ENCODE results near the gene SAE1. TPM values are rescaled to one million over a fixed set of nuclear protein-coding genes. Genes with fewer than 3 reads are reported as not detected.

SAE1 gene
- total RNA-seq, 1 experiment from 2014 or later: 314 TPM

GRCh38 chr19:47129579-47129978, 1.1 kb upstream of the SAE1 start:
- H3K4me1 ChIP-seq (ENCODE audit: insufficient read depth, low read length, poor library complexity, severe bottlenecking): peaks cover 16% of the 10 kb centered on the region
- H3K27me3 ChIP-seq (replicated peaks; ENCODE audit: insufficient read depth, low read depth, low read length, poor library complexity): no peaks in the 10 kb centered on the region
- DNase-seq (ENCODE audit: low spot score): no peak
- H3K4me3 ChIP-seq (ENCODE audit: low read depth, low read length, poor library complexity, severe bottlenecking): no peak overlapping the region
- CTCF ChIA-PET: no interaction called here
- H3K9me3 ChIP-seq (ENCODE audit: low read depth, low read length, poor library complexity, severe bottlenecking): no peaks in the 10 kb centered on the region
- H3K27ac ChIP-seq (ENCODE audit: low read depth, low read length, poor library complexity, severe bottlenecking): no peak overlapping the region
- POLR2A ChIA-PET (ENCODE audit: low non-redundant PET): no interaction called here
- intact Hi-C loops (cut with micrococcal nuclease; ENCODE audit: unreplicated experiment): no loop called here
- peaks cover 14% of the 10 kb centered on the region for H3K36me3 ChIP-seq (ENCODE audit: insufficient read depth, low read length, poor library complexity, severe bottlenecking)
- TF ChIP-seq EZH2 (IDR thresholded peaks at IDR 0.05; ENCODE audit: borderline replicate concordance, low read depth, low read length, poor library complexity, severe bottlenecking): no peak
- no peak for TF ChIP-seq CTCF (conservative IDR thresholded peaks at IDR 0.05; ENCODE audit: low read depth, low read length)
- no TSS peak for BruUV-seq (replicated peaks)

- ChIA-PET POLR2A (ENCODE audit: low non-redundant PET) (interaction anchor here (0.8 kb wide), 1 partner anchor 613 kb away, joined by 3 read pairs; no protein-coding TSS in a partner anchor), CTCF (no interaction called here)
- H3K27ac ChIP-seq (ENCODE audit: low read depth, low read length, poor library complexity, severe bottlenecking): no peak overlapping the region
- DNase-seq (ENCODE audit: low spot score): no peak
- H3K4me1 ChIP-seq (ENCODE audit: insufficient read depth, low read length, poor library complexity, severe bottlenecking): peaks cover 19% of the 10 kb centered on the region
- BruUV-seq (replicated peaks): no TSS peak
- H3K9me3 ChIP-seq (ENCODE audit: low read depth, low read length, poor library complexity, severe bottlenecking): no peaks in the 10 kb centered on the region
- intact Hi-C loops (cut with micrococcal nuclease; ENCODE audit: unreplicated experiment): loop anchor here (5.0 kb wide), 1 partner anchor 343 kb away; the partner anchor contains the start of gene SLC1A5
- no peak overlapping the region for H3K4me3 ChIP-seq (ENCODE audit: low read depth, low read length, poor library complexity, severe bottlenecking)
- no peaks in the 10 kb centered on the region for H3K27me3 ChIP-seq (replicated peaks; ENCODE audit: insufficient read depth, low read depth, low read length, poor library complexity)
- peaks cover 14% of the 10 kb centered on the region for H3K36me3 ChIP-seq (ENCODE audit: insufficient read depth, low read length, poor library complexity, severe bottlenecking)
- TF ChIP-seq EZH2 (IDR thresholded peaks at IDR 0.05; ENCODE audit: borderline replicate concordance, low read depth, low read length, poor library complexity, severe bottlenecking): no peak
- no peak for TF ChIP-seq CTCF (conservative IDR thresholded peaks at IDR 0.05; ENCODE audit: low read depth, low read length)
Measured at GRCh38 chr19:47130120-47130588, 481 bp upstream of the SAE1 start.

- intact Hi-C loops (cut with micrococcal nuclease; ENCODE audit: unreplicated experiment): loop anchor here (5.0 kb wide), 1 partner anchor 345 kb away; the partner anchor contains the start of gene SLC1A5
- H3K9me3 ChIP-seq (ENCODE audit: low read depth, low read length, poor library complexity, severe bottlenecking): no peaks in the 10 kb centered on the region
- H3K4me1 ChIP-seq (ENCODE audit: insufficient read depth, low read length, poor library complexity, severe bottlenecking): peaks cover 19% of the 10 kb centered on the region
- CTCF ChIA-PET: interaction anchor here (0.6 to 0.9 kb wide), 3 partner anchors 53 to 575 kb away, joined by 3 to 7 read pairs (median 4); no protein-coding TSS in a partner anchor
- BruUV-seq (replicated peaks): no TSS peak
- H3K27ac ChIP-seq (ENCODE audit: low read depth, low read length, poor library complexity, severe bottlenecking): peak overlapping the region; percentile 95
- DNase-seq (ENCODE audit: low spot score): no peak
- peak overlapping the region; percentile 79 for H3K4me3 ChIP-seq (ENCODE audit: low read depth, low read length, poor library complexity, severe bottlenecking)
- POLR2A ChIA-PET (ENCODE audit: low non-redundant PET): interaction anchor here (0.6 to 1.0 kb wide), 3 partner anchors 12 to 147 kb away, joined by 3 to 4 read pairs (median 3); partner anchors contain the start of gene ZC3H4
- peaks cover 14% of the 10 kb centered on the region for H3K36me3 ChIP-seq (ENCODE audit: insufficient read depth, low read length, poor library complexity, severe bottlenecking)
- TF ChIP-seq CTCF (conservative IDR thresholded peaks at IDR 0.05; ENCODE audit: low read depth, low read length) (no peak), EZH2 (IDR thresholded peaks at IDR 0.05; ENCODE audit: borderline replicate concordance, low read depth, low read length, poor library complexity, severe bottlenecking) (no peak)
- no peaks in the 10 kb centered on the region for H3K27me3 ChIP-seq (replicated peaks; ENCODE audit: insufficient read depth, low read depth, low read length, poor library complexity)
Measured at GRCh38 chr19:47132194-47132852, 1.7 kb downstream of the SAE1 start.
